NOMO-1 (cell line): ENCODE measurements around the gene ASIC2.

Experiments used
- DNase-seq, 2 experiments: peaks; one replicate each; lab custom pipeline; 2025; ENCODE audit not compliant: unreplicated experiment in 2 of 2; lab: John Stamatoyannopoulos, UW

Gene ASIC2

GRCh38 chr17:33082529-33083173, 210.4 kb downstream of the ASIC2 start:
- no peak for DNase-seq

- DNase-seq: no peak
Measured at GRCh38 chr17:33080091-33080490, 213.0 kb downstream of the ASIC2 start.

GRCh38 chr17:33079201-33079600, 213.9 kb downstream of the ASIC2 start:
- DNase-seq: no peak

- no peak for DNase-seq
Measured at GRCh38 chr17:33076979-33077378, 216.1 kb downstream of the ASIC2 start.

- DNase-seq: no peak
Measured at GRCh38 chr17:33073416-33073815, 219.7 kb downstream of the ASIC2 start.

- DNase-seq: no peak
Measured at GRCh38 chr17:33072421-33073161, 220.5 kb downstream of the ASIC2 start.

GRCh38 chr17:33071656-33072055, 221.4 kb downstream of the ASIC2 start:
- DNase-seq: no peak

GRCh38 chr17:33057564-33057963, 235.5 kb downstream of the ASIC2 start:
- DNase-seq: no peak

- no peak for DNase-seq
Measured at GRCh38 chr17:33056399-33057146, 236.5 kb downstream of the ASIC2 start.

- DNase-seq: no peak
Measured at GRCh38 chr17:33055746-33056145, 237.3 kb downstream of the ASIC2 start.

GRCh38 chr17:33055171-33055611, 237.9 kb downstream of the ASIC2 start:
- DNase-seq: no peak

- DNase-seq: no peak
Measured at GRCh38 chr17:33054412-33054811, 238.7 kb downstream of the ASIC2 start.

- DNase-seq: no peak
Measured at GRCh38 chr17:33053676-33054075, 239.4 kb downstream of the ASIC2 start.

GRCh38 chr17:33052856-33053255, 240.2 kb downstream of the ASIC2 start:
- DNase-seq: no peak

GRCh38 chr17:33050611-33051140, 242.4 kb downstream of the ASIC2 start:
- no peak for DNase-seq

GRCh38 chr17:33049781-33050414, 243.2 kb downstream of the ASIC2 start:
- DNase-seq: peak in 1 of 2 experiments; percentile 17

- DNase-seq: no peak
Measured at GRCh38 chr17:33046361-33047255, 246.5 kb downstream of the ASIC2 start.

- DNase-seq: no peak
Measured at GRCh38 chr17:33045216-33045615, 247.9 kb downstream of the ASIC2 start.

- DNase-seq: no peak
Measured at GRCh38 chr17:33044771-33045170, 248.3 kb downstream of the ASIC2 start.

GRCh38 chr17:33040461-33040860, 252.6 kb downstream of the ASIC2 start:
- no peak for DNase-seq
